ENCODE measurements around the gene NKAPL. TPM values are rescaled to one million over a fixed set of nuclear protein-coding genes. Genes with fewer than 3 reads are reported as not detected.

The NKAPL gene
- total and polyA plus RNA-seq, 2 of the 13 experiments (the other 11 are each of a cell fraction or from before 2014, with no cell fraction given): not detected

DNA sequence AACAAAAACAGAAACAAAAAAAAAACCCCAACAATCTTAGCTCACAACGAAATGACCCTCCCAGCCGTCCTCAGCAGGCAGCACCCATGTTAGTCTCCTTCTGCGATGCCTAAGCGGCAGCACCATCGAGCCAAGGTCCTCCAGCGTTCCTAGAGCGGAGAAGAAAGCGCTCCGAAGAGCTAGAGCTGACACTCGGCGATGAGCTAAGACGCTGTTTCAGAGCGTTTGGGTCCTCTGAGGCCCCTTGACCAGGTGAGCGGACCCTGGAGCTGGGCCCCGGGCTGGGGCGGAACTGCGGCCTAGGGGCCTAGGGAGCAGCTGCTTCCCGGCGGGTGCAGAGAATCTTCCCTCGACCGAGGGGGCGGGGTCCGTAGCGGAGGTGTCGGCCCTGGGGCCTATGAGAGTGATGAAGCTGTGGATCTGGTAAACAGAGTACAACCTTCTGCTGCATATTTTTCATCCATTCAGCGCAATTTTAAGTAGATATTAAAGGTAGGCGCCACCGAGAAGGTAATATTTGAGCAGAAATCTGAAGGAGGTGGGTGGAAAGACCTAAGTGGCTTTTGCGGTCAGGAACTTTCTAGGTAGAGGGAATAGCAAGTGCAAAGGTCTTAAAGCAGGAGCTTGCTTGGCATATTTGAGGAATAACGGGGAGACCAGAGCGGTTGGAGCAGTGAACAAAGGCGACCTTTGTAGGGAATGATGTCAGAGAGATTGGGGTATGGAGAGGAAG, 8.0 kb downstream of the NKAPL start, which contains the start of gene ZSCAN26 (continued):
- TF ChIP-seq FOXA1 (IDR thresholded peaks at IDR 0.05) (no peak), FOXA1 (CRISPR knock-in tag; IDR thresholded peaks at IDR 0.05) (0 out of 2 replicates have a peak, but pooled peaks have one; percentile 17), ZC3H13 (CRISPR knock-in tag; IDR thresholded peaks at IDR 0.05) (peak; percentile 80; the same call in 1 of the 2 replicates), PREB (CRISPR knock-in tag; IDR thresholded peaks at IDR 0.05) (no peak), FOXA3 (CRISPR knock-in tag; IDR thresholded peaks at IDR 0.05) (peak; percentile 71), ZIK1 (CRISPR knock-in tag; IDR thresholded peaks at IDR 0.05; ENCODE audit: borderline replicate concordance, low read depth) (peak; percentile 87; the same call in 1 of the 2 replicates), NFE2L2 (IDR thresholded peaks at IDR 0.05; ENCODE audit: low read length) (no peak), TBL1XR1 (IDR thresholded peaks at IDR 0.05; ENCODE audit: borderline replicate concordance, low read length, partially characterized antibody) (no peak), PITX1 (CRISPR knock-in tag; IDR thresholded peaks at IDR 0.05) (peak; percentile 94), REL (CRISPR knock-in tag; conservative IDR thresholded peaks at IDR 0.05) (no peak), REXO4 (CRISPR knock-in tag; IDR thresholded peaks at IDR 0.05; ENCODE audit: borderline replicate concordance) (no peak), ARID3A (IDR thresholded peaks at IDR 0.05; ENCODE audit: low read depth, low read length) (no peak), EED (CRISPR knock-in tag; IDR thresholded peaks at IDR 0.05) (peak; percentile 81; the same call in 1 of the 2 replicates), ELF4 (CRISPR knock-in tag; IDR thresholded peaks at IDR 0.05; ENCODE audit: borderline replicate concordance) (peak; percentile 70), ZNF343 (CRISPR knock-in tag; IDR thresholded peaks at IDR 0.05) (0 out of 2 replicates have a peak, but pooled peaks have one; percentile 69), DMAP1 (CRISPR knock-in tag; IDR thresholded peaks at IDR 0.05) (peak; percentile 89), ZNF749 (CRISPR knock-in tag; IDR thresholded peaks at IDR 0.05; ENCODE audit: borderline replicate concordance) (no peak; the same call in 1 of the 2 replicates), ZBTB8A (CRISPR knock-in tag; IDR thresholded peaks at IDR 0.05; ENCODE audit: borderline replicate concordance, low read depth) (no peak), HOMEZ (CRISPR knock-in tag; IDR thresholded peaks at IDR 0.05; ENCODE audit: low read depth) (peak; percentile 74)
- TF ChIP-seq, protein P1, sequence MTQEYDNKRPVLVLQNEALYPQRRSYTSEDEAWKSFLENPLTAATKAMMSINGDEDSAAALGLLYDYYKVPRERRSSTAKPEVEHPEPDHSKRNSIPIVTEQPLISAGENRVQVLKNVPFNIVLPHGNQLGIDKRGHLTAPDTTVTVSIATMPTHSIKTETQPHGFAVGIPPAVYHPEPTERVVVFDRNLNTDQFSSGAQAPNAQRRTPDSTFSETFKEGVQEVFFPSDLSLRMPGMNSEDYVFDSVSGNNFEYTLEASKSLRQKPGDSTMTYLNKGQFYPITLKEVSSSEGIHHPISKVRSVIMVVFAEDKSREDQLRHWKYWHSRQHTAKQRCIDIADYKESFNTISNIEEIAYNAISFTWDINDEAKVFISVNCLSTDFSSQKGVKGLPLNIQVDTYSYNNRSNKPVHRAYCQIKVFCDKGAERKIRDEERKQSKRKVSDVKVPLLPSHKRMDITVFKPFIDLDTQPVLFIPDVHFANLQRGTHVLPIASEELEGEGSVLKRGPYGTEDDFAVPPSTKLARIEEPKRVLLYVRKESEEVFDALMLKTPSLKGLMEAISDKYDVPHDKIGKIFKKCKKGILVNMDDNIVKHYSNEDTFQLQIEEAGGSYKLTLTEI (CRISPR knock-in tag; conservative IDR thresholded peaks at IDR 0.05): no peak
- TF ChIP-seq, protein P2, sequence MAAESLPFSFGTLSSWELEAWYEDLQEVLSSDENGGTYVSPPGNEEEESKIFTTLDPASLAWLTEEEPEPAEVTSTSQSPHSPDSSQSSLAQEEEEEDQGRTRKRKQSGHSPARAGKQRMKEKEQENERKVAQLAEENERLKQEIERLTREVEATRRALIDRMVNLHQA (CRISPR knock-in tag; IDR thresholded peaks at IDR 0.05): no peak
- TF ChIP-seq, protein P3, sequence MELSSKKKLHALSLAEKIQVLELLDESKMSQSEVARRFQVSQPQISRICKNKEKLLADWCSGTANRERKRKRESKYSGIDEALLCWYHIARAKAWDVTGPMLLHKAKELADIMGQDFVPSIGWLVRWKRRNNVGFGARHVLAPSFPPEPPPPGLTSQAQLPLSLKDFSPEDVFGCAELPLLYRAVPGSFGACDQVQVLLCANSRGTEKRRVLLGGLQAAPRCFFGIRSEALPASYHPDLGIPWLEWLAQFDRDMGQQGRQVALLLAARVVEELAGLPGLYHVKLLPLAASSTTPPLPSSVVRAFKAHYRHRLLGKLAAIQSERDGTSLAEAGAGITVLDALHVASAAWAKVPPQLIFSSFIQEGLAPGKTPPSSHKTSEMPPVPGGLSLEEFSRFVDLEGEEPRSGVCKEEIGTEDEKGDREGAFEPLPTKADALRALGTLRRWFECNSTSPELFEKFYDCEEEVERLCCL (CRISPR knock-in tag; IDR thresholded peaks at IDR 0.05; ENCODE audit: borderline replicate concordance): peak; percentile 75; the same call in 1 of the 2 replicates

Data from HepG2 (cell line).